ENCODE results near the gene DGKQ. TPM values are rescaled to one million over a fixed set of nuclear protein-coding genes. Genes with fewer than 3 reads are reported as not detected.
"Not testable (repeated sequence)": the region's sequence is repeated elsewhere in the genome, so short reads cannot be mapped to it uniquely, and the experiment has no call there.

The DGKQ gene
- total and polyA plus RNA-seq, 2 of the 8 experiments (the other 6 are each of a cell fraction or from before 2014, with no cell fraction given), result 7.3 to 9.7 TPM

DNA sequence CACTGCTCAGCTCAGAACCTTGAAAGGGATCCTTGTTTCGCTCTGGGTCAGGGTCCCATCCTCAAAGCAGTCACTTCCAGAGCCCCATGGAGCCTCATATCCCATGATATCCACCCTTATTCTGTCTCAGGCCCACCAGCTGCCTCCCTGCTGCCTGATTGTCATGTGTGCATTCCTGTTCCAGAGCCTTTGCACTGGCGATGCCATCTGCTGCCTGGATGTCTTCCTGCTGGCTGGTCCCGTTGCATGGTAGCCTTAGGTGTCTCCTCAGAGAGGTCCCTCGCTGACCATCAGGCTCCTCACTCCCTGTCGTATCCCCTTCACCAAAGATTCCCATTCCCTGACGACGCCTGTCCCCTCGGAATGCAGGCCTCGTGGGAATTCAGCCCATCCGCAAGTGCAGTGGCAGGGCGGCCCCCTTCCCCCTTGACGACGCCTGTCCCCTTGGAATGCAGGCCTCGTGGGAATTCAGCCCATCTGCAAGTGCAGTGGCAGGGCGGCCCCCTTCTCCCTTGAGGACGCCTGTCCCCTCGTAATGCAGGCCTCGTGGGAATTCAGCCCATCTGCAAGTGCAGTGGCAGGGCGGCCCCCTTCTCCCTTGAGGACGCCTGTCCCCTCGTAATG, 26.0 kb upstream of the DGKQ start:
- H2BK20ac ChIP-seq (ENCODE audit: low read length); H3K18ac ChIP-seq (ENCODE audit: extremely low read depth, low read length); H3K56ac ChIP-seq (replicated peaks; ENCODE audit: insufficient read length, low read depth, low read length); H3K36me3 ChIP-seq (ENCODE audit: control insufficient read depth in 2 of 4, insufficient read depth in 4 of 4, low read length in 3 of 4); H3K4me3 ChIP-seq (ENCODE audit: extremely low read depth in 1 of 4, insufficient read depth in 2 of 4, low read depth in 3 of 4, low read length in 4 of 4); H2AFZ ChIP-seq (ENCODE audit: low read length); H3K79me2 ChIP-seq (ENCODE audit: control insufficient read depth in 1 of 2, insufficient read depth in 2 of 2, low read length in 2 of 2); H4K91ac ChIP-seq (replicated peaks; ENCODE audit: insufficient read length, low read length); H2AK5ac ChIP-seq (ENCODE audit: low read depth, low read length); H3K4ac ChIP-seq (replicated peaks; ENCODE audit: insufficient read length, low read depth, low read length); H2BK120ac ChIP-seq (replicated peaks; ENCODE audit: low read depth, low read length); H3K9me3 ChIP-seq (ENCODE audit: insufficient read depth in 2 of 2, low read depth in 1 of 2, low read length in 1 of 2); H3K4me1 ChIP-seq (replicated peaks in 1 of 4; ENCODE audit: control insufficient read depth in 3 of 4, insufficient read depth in 4 of 4, low read length in 3 of 4); H3K27ac ChIP-seq (ENCODE audit: low read depth, low read length); FAIRE-seq; POLR2A ChIA-PET (ENCODE audit: partially characterized antibody); H3K4me2 ChIP-seq (ENCODE audit: insufficient read depth in 1 of 2, low read depth in 2 of 2, low read length in 2 of 2); H3K23ac ChIP-seq (ENCODE audit: insufficient read length); DNase-seq (ENCODE audit: low read depth in 1 of 2, low spot score in 2 of 2); H2BK15ac ChIP-seq (ENCODE audit: low read length); H3K14ac ChIP-seq (ENCODE audit: insufficient read length); H3K79me1 ChIP-seq (ENCODE audit: low read depth, low read length); H2BK5ac ChIP-seq (ENCODE audit: low read depth, low read length); H3K9ac ChIP-seq (replicated peaks in 1 of 4; ENCODE audit: extremely low read depth in 1 of 4, low read depth in 3 of 4, low read length in 3 of 4); H2BK12ac ChIP-seq (ENCODE audit: low read depth, low read length); H4K8ac ChIP-seq (ENCODE audit: extremely low read depth, insufficient read depth, low read length); H4K5ac ChIP-seq (ENCODE audit: insufficient read length, low read depth, low read length): not testable (repeated sequence)
- 83% methylated on average over 14 of the region's 21 CpGs; no CpG with 5 or more reads in 1 of the 2 experiments for WGBS, 2 experiments (ENCODE audit: extremely low coverage in 1 of 2, insufficient coverage in 1 of 2, insufficient read length in 1 of 2, insufficient replicate concordance in 2 of 2, low coverage in 1 of 2, low lambda C conversion rate in 2 of 2, missing lambda C conversion rate in 1 of 2)
- Histone ChIP-seq H4K20me1 (replicated peaks in 1 of 2; ENCODE audit: control insufficient read depth in 1 of 2, insufficient read depth in 2 of 2, low read length in 2 of 2) (peaks cover 2 to 23% of the 10 kb centered on the region in 2 experiments), H3K23me2 (ENCODE audit: low read depth, low read length) (peaks cover 12% of the 10 kb centered on the region; the same call in 1 of the 2 replicates), H3K27me3 (replicated peaks in 1 of 4; ENCODE audit: control insufficient read depth in 3 of 4, extremely low read depth in 1 of 4, insufficient read depth in 3 of 4, low read length in 3 of 4) (peaks cover 55 to 85% (median 81%) of the 10 kb centered on the region in 4 experiments)
- CTCF ChIA-PET (ENCODE audit: partially characterized antibody), result interaction anchor here (0.7 to 1.2 kb wide), 5 partner anchors 24 to 266 kb away, joined by 3 read pairs; no protein-coding TSS in a partner anchor

Data from H1 (cell line).